CD4-positive, alpha-beta T cell (primary cell): ENCODE results near the gene CLTCL1. TPM values are rescaled to one million over a fixed set of nuclear protein-coding genes. Genes with fewer than 3 reads are reported as not detected.

Experiments used
- ATAC-seq: fragments of 200-7000 bp; cut with Tn5 transposase; one replicate; pipeline ENCODE4 v1.10.0; 2022; ENCODE audit warnings: mild to moderate bottlenecking; ENCODE audit not compliant: poor library complexity
- CTCF ChIA-PET: fragments of 350-600 bp; sonication (Branson Sonifier 250); formaldehyde crosslinking; loops from one replicate; lab custom pipeline; 2021; ENCODE audit warnings: antibody characterized with exemption, inconsistent platforms; lab: Charles Lee
- POLR2A ChIA-PET: fragments of 350-600 bp; sonication (Branson Sonifier 250); formaldehyde crosslinking; loops from one replicate; lab custom pipeline; 2021; ENCODE audit warnings: antibody characterized with exemption, inconsistent platforms; lab: Charles Lee
- DNase-seq, 14 experiments: peaks; one replicate each; pipeline ENCODE4 v3.0.0-alpha.2; 2013 to 2020; ENCODE audit warnings: mixed read lengths in 2 of 14
- H3K27ac ChIP-seq, 2 donors: one replicate each; pipeline versions ENCODE4 v1.5.1 to v1.7.0; 2013; ENCODE audit warnings: low read length in 2 of 2, low read depth in 1 of 2, mild to moderate bottlenecking in 1 of 2
- H3K27me3 ChIP-seq, 2 experiments: 1 replicate in 1 of 2; 2 replicates in 1 of 2; pipeline versions ENCODE4 v1.6.1 to v1.7.0; 2013; ENCODE audit warnings: low read length in 2 of 2, control low read depth in 1 of 2, mild to moderate bottlenecking in 1 of 2, moderate library complexity in 1 of 2; ENCODE audit not compliant: insufficient read depth in 2 of 2, control insufficient read depth in 1 of 2
- H3K36me3 ChIP-seq: one replicate; pipeline ENCODE4 v1.6.1; 2013; ENCODE audit warnings: low read length, control low read depth; ENCODE audit not compliant: insufficient read depth
- H3K4me1 ChIP-seq: one replicate; pipeline ENCODE4 v1.6.1; 2013; ENCODE audit warnings: low read length, control low read depth; ENCODE audit not compliant: insufficient read depth
- H3K4me3 ChIP-seq: one replicate; pipeline ENCODE4 v1.5.1; 2013; ENCODE audit warnings: mild to moderate bottlenecking, low read length, moderate library complexity
- H3K9me3 ChIP-seq, 2 experiments: 1 replicate in 1 of 2; 2 replicates in 1 of 2; pipeline versions ENCODE4 v1.6.1 to v1.7.0; 2013; ENCODE audit warnings: low read length in 2 of 2, mild to moderate bottlenecking in 2 of 2, control low read depth in 1 of 2, moderate library complexity in 1 of 2; ENCODE audit not compliant: control insufficient read depth in 1 of 2, insufficient read depth in 1 of 2
- H3K27ac Mint-ChIP-seq: one replicate; pipeline ENCODE4 v1.8.0; 2020; ENCODE audit warnings: mixed read lengths
- H3K27me3 Mint-ChIP-seq: one replicate; pipeline ENCODE4 v1.8.0; 2021; ENCODE audit warnings: mixed read lengths
- H3K36me3 Mint-ChIP-seq: one replicate; pipeline ENCODE4 v1.8.0; 2021; ENCODE audit warnings: low read depth, mixed read lengths
- H3K4me1 Mint-ChIP-seq: one replicate; pipeline ENCODE4 v1.8.0; 2021; ENCODE audit warnings: low read depth, mixed read lengths
- H3K4me3 Mint-ChIP-seq: one replicate; pipeline ENCODE4 v1.8.0; 2020; ENCODE audit warnings: mild to moderate bottlenecking, mixed read lengths
- H3K9me3 Mint-ChIP-seq: one replicate; pipeline ENCODE4 v1.8.0; 2020; ENCODE audit warnings: mixed read lengths
- intact Hi-C, 2 experiments: fragments of 100-400 bp; cut with DNase I in 1 of 2; cut with micrococcal nuclease in 1 of 2; formaldehyde crosslinking; loops; one replicate each; pipeline versions ENCODE4 v1.15.1 to v1.9.0; 2023 to 2025; cut with DNase I, micrococcal nuclease
- total RNA-seq, 174 experiments: library from RNA in 2 of 174; stranded (reverse) in 2 of 174; gene quantifications; one replicate each; pipeline ENCODE4 v1.2.3 and lab custom pipeline; 2021 to 2026
- TF ChIP-seq, protein P1 (sequence below): fragments of 200-600 bp; IDR thresholded peaks from one replicate; pipeline ENCODE4 v1.8.0; 2022; ENCODE audit warnings: antibody characterized with exemption, mild to moderate bottlenecking

The CLTCL1 gene
- total RNA-seq, 2 experiments from 2014 or later, result 0.52 to 1.5 TPM

DNA sequence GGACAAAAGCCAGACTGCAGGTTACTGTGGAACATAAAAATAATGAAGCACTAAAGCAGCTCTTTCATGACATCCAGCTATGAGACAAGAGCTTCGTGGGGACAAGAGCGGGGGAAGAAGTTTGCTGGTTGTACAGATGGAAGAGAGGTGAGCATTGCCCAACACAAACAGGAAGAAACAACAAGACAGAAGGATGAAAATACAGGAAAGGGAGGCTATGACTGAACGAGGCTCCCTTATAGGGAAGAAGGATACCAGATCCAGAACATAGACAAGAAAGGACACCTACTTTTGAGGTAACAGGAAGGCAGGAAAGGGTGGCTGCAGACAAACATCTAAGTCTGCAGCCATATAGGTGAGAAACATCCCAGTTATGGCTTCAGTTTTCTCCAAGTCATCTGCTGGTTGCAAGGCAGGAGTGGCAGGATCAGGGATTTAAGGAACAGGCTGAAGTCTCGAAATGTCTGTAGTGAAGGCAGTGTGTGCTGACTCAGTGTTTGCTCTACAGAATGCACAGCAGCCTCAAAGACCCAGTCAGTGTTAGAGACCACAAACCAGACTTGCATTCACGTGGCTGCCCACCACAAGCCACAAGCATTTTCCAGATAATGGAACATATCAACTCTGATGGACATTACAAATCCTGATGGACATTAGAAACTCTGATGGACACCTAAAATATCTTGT lies 1.9 kb downstream of the CLTCL1 start:
- Mint-ChIP-seq H3K9me3 (no peaks in the 10 kb centered on the region), H3K4me1 (peaks cover 17% of the 10 kb centered on the region), H3K27ac (peak overlapping the region; percentile 10), H3K4me3 (peak overlapping the region; percentile 87), H3K36me3 (peaks cover 6% of the 10 kb centered on the region), H3K27me3 (peaks cover 5% of the 10 kb centered on the region)
- H3K27me3 ChIP-seq, result peaks cover 0 to 14% of the 10 kb centered on the region in 2 experiments
- DNase-seq, result peak in 2 of 14 experiments; percentile 24 to 35
- POLR2A ChIA-PET, result no interaction called here
- ATAC-seq, result no peak
- TF ChIP-seq, protein P1, sequence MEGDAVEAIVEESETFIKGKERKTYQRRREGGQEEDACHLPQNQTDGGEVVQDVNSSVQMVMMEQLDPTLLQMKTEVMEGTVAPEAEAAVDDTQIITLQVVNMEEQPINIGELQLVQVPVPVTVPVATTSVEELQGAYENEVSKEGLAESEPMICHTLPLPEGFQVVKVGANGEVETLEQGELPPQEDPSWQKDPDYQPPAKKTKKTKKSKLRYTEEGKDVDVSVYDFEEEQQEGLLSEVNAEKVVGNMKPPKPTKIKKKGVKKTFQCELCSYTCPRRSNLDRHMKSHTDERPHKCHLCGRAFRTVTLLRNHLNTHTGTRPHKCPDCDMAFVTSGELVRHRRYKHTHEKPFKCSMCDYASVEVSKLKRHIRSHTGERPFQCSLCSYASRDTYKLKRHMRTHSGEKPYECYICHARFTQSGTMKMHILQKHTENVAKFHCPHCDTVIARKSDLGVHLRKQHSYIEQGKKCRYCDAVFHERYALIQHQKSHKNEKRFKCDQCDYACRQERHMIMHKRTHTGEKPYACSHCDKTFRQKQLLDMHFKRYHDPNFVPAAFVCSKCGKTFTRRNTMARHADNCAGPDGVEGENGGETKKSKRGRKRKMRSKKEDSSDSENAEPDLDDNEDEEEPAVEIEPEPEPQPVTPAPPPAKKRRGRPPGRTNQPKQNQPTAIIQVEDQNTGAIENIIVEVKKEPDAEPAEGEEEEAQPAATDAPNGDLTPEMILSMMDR, result no peak
- intact Hi-C loops, result loop anchor here in 1 of 2 experiments (2.0 to 10.0 kb wide), 5 partner anchors 143 to 815 kb away; partner anchors contain the start of genes ESS2, GNB1L, HIRA and MRPL40
- peaks cover 21% of the 10 kb centered on the region for H3K4me1 ChIP-seq
- H3K4me3 ChIP-seq, result no peak overlapping the region
- no peaks in the 10 kb centered on the region for H3K36me3 ChIP-seq
- peaks cover 0 to 5% of the 10 kb centered on the region in 2 experiments for H3K9me3 ChIP-seq
- CTCF ChIA-PET, result no interaction called here
- H3K27ac ChIP-seq, result no peak overlapping the region

DNA sequence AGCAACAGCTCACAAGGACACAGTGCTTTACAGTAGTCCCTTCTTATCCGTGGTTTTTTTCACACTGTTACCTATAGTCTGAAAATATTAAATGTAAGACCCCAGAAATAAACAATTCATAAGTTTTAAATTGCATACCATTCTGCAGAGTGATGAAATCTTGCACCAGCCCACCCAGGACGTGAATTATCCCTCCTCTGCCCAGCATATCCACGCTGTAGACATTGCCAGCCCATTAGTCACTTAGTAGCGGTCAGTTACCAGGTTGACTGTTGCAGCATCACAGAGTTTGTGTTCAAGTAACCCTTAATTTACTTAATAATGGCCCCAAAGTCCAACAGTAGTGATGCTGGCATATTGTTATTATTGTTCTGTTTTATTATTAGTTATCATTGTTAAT lies 3.6 kb downstream of the CLTCL1 start:
- TF ChIP-seq, protein P1, result no peak
- H3K27me3 Mint-ChIP-seq, result peaks cover 5% of the 10 kb centered on the region
- H3K9me3 Mint-ChIP-seq, result no peaks in the 10 kb centered on the region
- H3K4me3 Mint-ChIP-seq, result no peak overlapping the region
- DNase-seq, result no peak
- no peaks in the 10 kb centered on the region for H3K36me3 ChIP-seq
- H3K27ac ChIP-seq, result no peak overlapping the region
- CTCF ChIA-PET, result no interaction called here
- H3K4me1 Mint-ChIP-seq, result peaks cover 17% of the 10 kb centered on the region
- H3K9me3 ChIP-seq, result peaks cover 0 to 5% of the 10 kb centered on the region in 2 experiments
- peaks cover 21% of the 10 kb centered on the region for H3K4me1 ChIP-seq
- peaks cover 6% of the 10 kb centered on the region for H3K36me3 Mint-ChIP-seq
- peaks cover 0 to 14% of the 10 kb centered on the region in 2 experiments for H3K27me3 ChIP-seq
- H3K4me3 ChIP-seq, result no peak overlapping the region
- ATAC-seq, result no peak
- POLR2A ChIA-PET, result no interaction called here
- intact Hi-C loops, result no loop called here
- no peak overlapping the region for H3K27ac Mint-ChIP-seq

GRCh38 chr22:19287076-19287707 lies 4.3 kb downstream of the CLTCL1 start:
- Histone ChIP-seq H3K36me3 (no peaks in the 10 kb centered on the region), H3K27ac (no peak overlapping the region), H3K4me3 (no peak overlapping the region), H3K27me3 (peaks cover 0 to 14% of the 10 kb centered on the region in 2 experiments), H3K9me3 (peaks cover 0 to 5% of the 10 kb centered on the region in 2 experiments), H3K4me1 (peaks cover 15% of the 10 kb centered on the region)
- H3K4me3 Mint-ChIP-seq, result no peak overlapping the region
- peaks cover 13% of the 10 kb centered on the region for H3K4me1 Mint-ChIP-seq
- intact Hi-C loops, result no loop called here
- DNase-seq (no peak), ATAC-seq (no peak)
- peaks cover 5% of the 10 kb centered on the region for H3K27me3 Mint-ChIP-seq
- POLR2A ChIA-PET, result no interaction called here
- H3K9me3 Mint-ChIP-seq, result no peaks in the 10 kb centered on the region
- H3K27ac Mint-ChIP-seq, result no peak overlapping the region
- H3K36me3 Mint-ChIP-seq, result peaks cover 4% of the 10 kb centered on the region
- TF ChIP-seq, protein P1, result no peak
- CTCF ChIA-PET, result no interaction called here
